Measurements from ENCODE around the gene DLGAP1. TPM values are rescaled to one million over a fixed set of nuclear protein-coding genes. Genes with fewer than 3 reads are reported as not detected.

Gene DLGAP1
- total and polyA plus RNA-seq, 2 of the 8 experiments (the other 6 are each of a cell fraction or from before 2014, with no cell fraction given), result 11.8 to 16.9 TPM

GRCh38 chr18:3648641-3649040 is 806.5 kb downstream of the DLGAP1 start:
- Histone ChIP-seq H2AK5ac (ENCODE audit: low read depth, low read length) (no peak overlapping the region), H3K56ac (replicated peaks; ENCODE audit: insufficient read length, low read depth, low read length) (no peak overlapping the region), H3K4me1 (replicated peaks in 1 of 4; ENCODE audit: control insufficient read depth in 3 of 4, insufficient read depth in 4 of 4, low read length in 3 of 4) (peaks cover 0 to 8% (median 3%) of the 10 kb centered on the region in 4 experiments; a peak in 4 of 7 replicates), H3K18ac (ENCODE audit: extremely low read depth, low read length) (no peak overlapping the region), H3K79me1 (ENCODE audit: low read depth, low read length) (no peaks in the 10 kb centered on the region), H2BK5ac (ENCODE audit: low read depth, low read length) (no peak overlapping the region), H3K23ac (ENCODE audit: insufficient read length) (no peak overlapping the region), H2BK12ac (ENCODE audit: low read depth, low read length) (no peak overlapping the region), H3K27me3 (replicated peaks in 1 of 4; ENCODE audit: control insufficient read depth in 3 of 4, extremely low read depth in 1 of 4, insufficient read depth in 3 of 4, low read length in 3 of 4) (no peaks in the 10 kb centered on the region), H4K8ac (ENCODE audit: extremely low read depth, insufficient read depth, low read length) (no peak overlapping the region), H3K9ac (replicated peaks in 1 of 4; ENCODE audit: extremely low read depth in 1 of 4, low read depth in 3 of 4, low read length in 3 of 4) (no peak overlapping the region), H3K27ac (ENCODE audit: low read depth, low read length) (no peak overlapping the region), H4K5ac (ENCODE audit: insufficient read length, low read depth, low read length) (no peak overlapping the region), H3K23me2 (ENCODE audit: low read depth, low read length) (no peaks in the 10 kb centered on the region), H2AFZ (ENCODE audit: low read length) (no peak overlapping the region), H3K36me3 (ENCODE audit: control insufficient read depth in 2 of 4, insufficient read depth in 4 of 4, low read length in 3 of 4) (no peaks in the 10 kb centered on the region), H3K4me2 (ENCODE audit: insufficient read depth in 1 of 2, low read depth in 2 of 2, low read length in 2 of 2) (peak overlapping the region in 1 of 2 experiments; percentile 12; a peak in 1 of 4 replicates), H3K4me3 (ENCODE audit: extremely low read depth in 1 of 4, insufficient read depth in 2 of 4, low read depth in 3 of 4, low read length in 4 of 4) (peak overlapping the region in 1 of 4 experiments; percentile 17; a peak in 1 of 8 replicates), H2BK120ac (replicated peaks; ENCODE audit: low read depth, low read length) (no peak overlapping the region), H2BK20ac (ENCODE audit: low read length) (no peak overlapping the region), H3K79me2 (ENCODE audit: control insufficient read depth in 1 of 2, insufficient read depth in 2 of 2, low read length in 2 of 2) (no peaks in the 10 kb centered on the region), H2BK15ac (ENCODE audit: low read length) (no peak overlapping the region), H4K20me1 (replicated peaks in 1 of 2; ENCODE audit: control insufficient read depth in 1 of 2, insufficient read depth in 2 of 2, low read length in 2 of 2) (no peaks in the 10 kb centered on the region), H4K91ac (replicated peaks; ENCODE audit: insufficient read length, low read length) (no peak overlapping the region), H3K9me3 (ENCODE audit: insufficient read depth in 2 of 2, low read depth in 1 of 2, low read length in 1 of 2) (no peaks in the 10 kb centered on the region), H3K4ac (replicated peaks; ENCODE audit: insufficient read length, low read depth, low read length) (no peak overlapping the region), H3K14ac (ENCODE audit: insufficient read length) (no peak overlapping the region)
- FAIRE-seq (no peak), DNase-seq (ENCODE audit: low read depth in 1 of 2, low spot score in 2 of 2) (no peak)
- POLR2A ChIA-PET (ENCODE audit: partially characterized antibody), result interaction anchor here (1.1 to 6.3 kb wide), 3 partner anchors 21 to 46 kb away, joined by 3 to 37 read pairs (median 3); no protein-coding TSS in a partner anchor
- CTCF ChIA-PET (ENCODE audit: partially characterized antibody), result interaction anchor here (0.6 to 3.4 kb wide), 4 partner anchors 9 to 190 kb away, joined by 3 to 16 read pairs (median 4); no protein-coding TSS in a partner anchor
- WGBS, 2 experiments (ENCODE audit: extremely low coverage in 1 of 2, insufficient coverage in 1 of 2, insufficient read length in 1 of 2, insufficient replicate concordance in 2 of 2, low coverage in 1 of 2, low lambda C conversion rate in 2 of 2, missing lambda C conversion rate in 1 of 2), result 29% methylated on average over 2 of the region's 2 CpGs; no CpG with 5 or more reads in 1 of the 2 experiments
- no peak for TF ChIP-seq SP4 (IDR thresholded peaks at IDR 0.05; ENCODE audit: low read length)
- TF ChIP-seq BCL11A (IDR thresholded peaks at IDR 0.05; ENCODE audit: low read depth in 2 of 2, low read length in 2 of 2), result no peak
- no peak for TF ChIP-seq SP1 (IDR thresholded peaks at IDR 0.05; ENCODE audit: low read depth, low read length)
- TF ChIP-seq RAD21 (IDR thresholded peaks at IDR 0.05 in 1 of 2, conservative IDR thresholded peaks at IDR 0.05 in 1 of 2; ENCODE audit: low read depth in 2 of 2, low read length in 2 of 2), result no peak
- no peak for TF ChIP-seq CTBP2 (IDR thresholded peaks at IDR 0.05; ENCODE audit: borderline replicate concordance, insufficient read depth, insufficient read length, low read length)
- TF ChIP-seq JUN (IDR thresholded peaks at IDR 0.05; ENCODE audit: low read depth, low read length), result no peak
- no peak for TF ChIP-seq CBX8 (IDR thresholded peaks at IDR 0.05; ENCODE audit: borderline replicate concordance, low read depth, low read length)
- no peak for TF ChIP-seq KDM1A (IDR thresholded peaks at IDR 0.05; ENCODE audit: borderline replicate concordance, low read length)
- no peak for TF ChIP-seq TCF12 (IDR thresholded peaks at IDR 0.05; ENCODE audit: low read depth, low read length)
- no peak for TF ChIP-seq EP300 (IDR thresholded peaks at IDR 0.05; ENCODE audit: borderline replicate concordance in 1 of 2, low read depth in 2 of 2, low read length in 2 of 2)
- TF ChIP-seq NRF1 (IDR thresholded peaks at IDR 0.05; ENCODE audit: low read depth, low read length), result no peak
- no peak for TF ChIP-seq YY1 (IDR thresholded peaks at IDR 0.05; ENCODE audit: low read depth, low read length)
- no peak for TF ChIP-seq NANOG (IDR thresholded peaks at IDR 0.05; ENCODE audit: insufficient read depth, low read depth, low read length, poor library complexity, severe bottlenecking)
- TF ChIP-seq MAFK (IDR thresholded peaks at IDR 0.05; ENCODE audit: low read depth, low read length), result no peak
